Measurements from ENCODE around the gene HIBCH. TPM values are rescaled to one million over a fixed set of nuclear protein-coding genes. Genes with fewer than 3 reads are reported as not detected.

HIBCH gene
- total and polyA plus RNA-seq, 9 of the 15 experiments (the other 6 are each of a cell fraction or from before 2014, with no cell fraction given) = 17.0 to 65.4 (median 28.3) TPM

DNA sequence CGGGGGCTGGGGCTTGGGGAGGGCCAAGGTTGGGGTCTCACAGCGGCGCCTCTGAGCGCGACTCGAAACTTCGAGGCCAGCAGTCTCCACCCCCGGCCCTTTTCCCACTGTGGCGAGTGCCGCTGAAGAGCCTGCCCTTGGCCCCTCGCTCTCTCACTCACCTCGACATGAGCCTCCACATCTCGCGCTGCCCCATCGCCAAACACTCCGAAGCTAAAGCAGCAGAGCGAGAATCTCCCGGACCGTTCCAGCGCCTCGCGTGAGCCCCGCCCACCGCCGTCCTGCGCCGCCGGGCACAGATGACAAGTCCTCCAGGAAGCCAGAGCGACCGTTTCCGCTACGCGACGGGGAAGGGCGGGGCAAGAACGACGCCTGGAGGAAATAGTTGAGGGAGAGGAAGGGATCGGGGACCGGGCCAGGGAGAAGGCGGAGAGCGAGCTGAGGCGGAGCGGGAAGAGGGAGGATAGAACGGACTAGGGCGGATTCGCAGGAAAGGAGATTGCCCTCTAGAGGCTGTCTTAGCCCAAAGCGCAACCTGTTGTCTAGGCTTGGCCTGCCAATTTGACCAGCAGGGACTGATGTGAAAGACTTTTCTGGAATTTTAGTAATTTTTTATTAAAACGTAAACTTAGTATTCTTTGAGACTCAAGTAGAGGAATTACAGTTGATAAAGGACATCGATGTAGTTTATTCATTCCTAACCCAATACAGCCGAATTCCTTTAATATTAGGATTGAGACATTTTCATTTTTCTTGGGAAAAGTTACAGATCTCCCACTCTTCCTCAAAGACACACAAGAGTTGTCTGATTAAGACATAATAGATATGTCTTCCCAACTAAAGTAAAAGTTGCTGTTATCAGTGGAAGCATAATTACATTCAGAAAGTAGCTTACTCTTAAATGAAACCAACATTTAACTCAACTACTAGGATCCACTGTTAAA lies at the start of gene HIBCH (continued):
- TF ChIP-seq ETV5 (CRISPR knock-in tag; IDR thresholded peaks at IDR 0.05; ENCODE audit: low read depth) (peak; percentile 80), ZNF444 (CRISPR knock-in tag; IDR thresholded peaks at IDR 0.05) (no peak), DIDO1 (tag; IDR thresholded peaks at IDR 0.05; ENCODE audit: low read depth) (no peak), NFRKB (IDR thresholded peaks at IDR 0.05; ENCODE audit: low read depth) (0 out of 2 replicates have a peak, but pooled peaks have one; percentile 70), KLF10 (CRISPR knock-in tag; IDR thresholded peaks at IDR 0.05) (no peak), SREBF2 (CRISPR knock-in tag; IDR thresholded peaks at IDR 0.05) (no peak), ESRRA (IDR thresholded peaks at IDR 0.05; ENCODE audit: borderline replicate concordance, low read depth) (0 out of 2 replicates have a peak, but pooled peaks have one; percentile 29), ASH1L (IDR thresholded peaks at IDR 0.05; ENCODE audit: borderline replicate concordance, low read depth, partially characterized antibody) (no peak)
- TF ChIP-seq, protein P1, sequence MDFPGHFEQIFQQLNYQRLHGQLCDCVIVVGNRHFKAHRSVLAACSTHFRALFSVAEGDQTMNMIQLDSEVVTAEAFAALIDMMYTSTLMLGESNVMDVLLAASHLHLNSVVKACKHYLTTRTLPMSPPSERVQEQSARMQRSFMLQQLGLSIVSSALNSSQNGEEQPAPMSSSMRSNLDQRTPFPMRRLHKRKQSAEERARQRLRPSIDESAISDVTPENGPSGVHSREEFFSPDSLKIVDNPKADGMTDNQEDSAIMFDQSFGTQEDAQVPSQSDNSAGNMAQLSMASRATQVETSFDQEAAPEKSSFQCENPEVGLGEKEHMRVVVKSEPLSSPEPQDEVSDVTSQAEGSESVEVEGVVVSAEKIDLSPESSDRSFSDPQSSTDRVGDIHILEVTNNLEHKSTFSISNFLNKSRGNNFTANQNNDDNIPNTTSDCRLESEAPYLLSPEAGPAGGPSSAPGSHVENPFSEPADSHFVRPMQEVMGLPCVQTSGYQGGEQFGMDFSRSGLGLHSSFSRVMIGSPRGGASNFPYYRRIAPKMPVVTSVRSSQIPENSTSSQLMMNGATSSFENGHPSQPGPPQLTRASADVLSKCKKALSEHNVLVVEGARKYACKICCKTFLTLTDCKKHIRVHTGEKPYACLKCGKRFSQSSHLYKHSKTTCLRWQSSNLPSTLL (IDR thresholded peaks at IDR 0.05) = no peak
- TF ChIP-seq, protein P2, sequence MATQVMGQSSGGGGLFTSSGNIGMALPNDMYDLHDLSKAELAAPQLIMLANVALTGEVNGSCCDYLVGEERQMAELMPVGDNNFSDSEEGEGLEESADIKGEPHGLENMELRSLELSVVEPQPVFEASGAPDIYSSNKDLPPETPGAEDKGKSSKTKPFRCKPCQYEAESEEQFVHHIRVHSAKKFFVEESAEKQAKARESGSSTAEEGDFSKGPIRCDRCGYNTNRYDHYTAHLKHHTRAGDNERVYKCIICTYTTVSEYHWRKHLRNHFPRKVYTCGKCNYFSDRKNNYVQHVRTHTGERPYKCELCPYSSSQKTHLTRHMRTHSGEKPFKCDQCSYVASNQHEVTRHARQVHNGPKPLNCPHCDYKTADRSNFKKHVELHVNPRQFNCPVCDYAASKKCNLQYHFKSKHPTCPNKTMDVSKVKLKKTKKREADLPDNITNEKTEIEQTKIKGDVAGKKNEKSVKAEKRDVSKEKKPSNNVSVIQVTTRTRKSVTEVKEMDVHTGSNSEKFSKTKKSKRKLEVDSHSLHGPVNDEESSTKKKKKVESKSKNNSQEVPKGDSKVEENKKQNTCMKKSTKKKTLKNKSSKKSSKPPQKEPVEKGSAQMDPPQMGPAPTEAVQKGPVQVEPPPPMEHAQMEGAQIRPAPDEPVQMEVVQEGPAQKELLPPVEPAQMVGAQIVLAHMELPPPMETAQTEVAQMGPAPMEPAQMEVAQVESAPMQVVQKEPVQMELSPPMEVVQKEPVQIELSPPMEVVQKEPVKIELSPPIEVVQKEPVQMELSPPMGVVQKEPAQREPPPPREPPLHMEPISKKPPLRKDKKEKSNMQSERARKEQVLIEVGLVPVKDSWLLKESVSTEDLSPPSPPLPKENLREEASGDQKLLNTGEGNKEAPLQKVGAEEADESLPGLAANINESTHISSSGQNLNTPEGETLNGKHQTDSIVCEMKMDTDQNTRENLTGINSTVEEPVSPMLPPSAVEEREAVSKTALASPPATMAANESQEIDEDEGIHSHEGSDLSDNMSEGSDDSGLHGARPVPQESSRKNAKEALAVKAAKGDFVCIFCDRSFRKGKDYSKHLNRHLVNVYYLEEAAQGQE (IDR thresholded peaks at IDR 0.05; ENCODE audit: borderline replicate concordance) = peak; percentile 73
- TF ChIP-seq, protein P2 (CRISPR knock-in tag; IDR thresholded peaks at IDR 0.05; ENCODE audit: low read depth) = no peak
- TF ChIP-seq, protein P3, sequence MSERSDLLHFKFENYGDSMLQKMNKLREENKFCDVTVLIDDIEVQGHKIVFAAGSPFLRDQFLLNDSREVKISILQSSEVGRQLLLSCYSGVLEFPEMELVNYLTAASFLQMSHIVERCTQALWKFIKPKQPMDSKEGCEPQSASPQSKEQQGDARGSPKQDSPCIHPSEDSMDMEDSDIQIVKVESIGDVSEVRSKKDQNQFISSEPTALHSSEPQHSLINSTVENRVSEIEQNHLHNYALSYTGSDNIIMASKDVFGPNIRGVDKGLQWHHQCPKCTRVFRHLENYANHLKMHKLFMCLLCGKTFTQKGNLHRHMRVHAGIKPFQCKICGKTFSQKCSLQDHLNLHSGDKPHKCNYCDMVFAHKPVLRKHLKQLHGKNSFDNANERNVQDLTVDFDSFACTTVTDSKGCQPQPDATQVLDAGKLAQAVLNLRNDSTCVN (CRISPR knock-in tag; IDR thresholded peaks at IDR 0.05) = no peak
- TF ChIP-seq, protein P4, sequence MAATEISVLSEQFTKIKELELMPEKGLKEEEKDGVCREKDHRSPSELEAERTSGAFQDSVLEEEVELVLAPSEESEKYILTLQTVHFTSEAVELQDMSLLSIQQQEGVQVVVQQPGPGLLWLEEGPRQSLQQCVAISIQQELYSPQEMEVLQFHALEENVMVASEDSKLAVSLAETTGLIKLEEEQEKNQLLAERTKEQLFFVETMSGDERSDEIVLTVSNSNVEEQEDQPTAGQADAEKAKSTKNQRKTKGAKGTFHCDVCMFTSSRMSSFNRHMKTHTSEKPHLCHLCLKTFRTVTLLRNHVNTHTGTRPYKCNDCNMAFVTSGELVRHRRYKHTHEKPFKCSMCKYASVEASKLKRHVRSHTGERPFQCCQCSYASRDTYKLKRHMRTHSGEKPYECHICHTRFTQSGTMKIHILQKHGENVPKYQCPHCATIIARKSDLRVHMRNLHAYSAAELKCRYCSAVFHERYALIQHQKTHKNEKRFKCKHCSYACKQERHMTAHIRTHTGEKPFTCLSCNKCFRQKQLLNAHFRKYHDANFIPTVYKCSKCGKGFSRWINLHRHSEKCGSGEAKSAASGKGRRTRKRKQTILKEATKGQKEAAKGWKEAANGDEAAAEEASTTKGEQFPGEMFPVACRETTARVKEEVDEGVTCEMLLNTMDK (IDR thresholded peaks at IDR 0.05; ENCODE audit: borderline replicate concordance, insufficient read depth, low read depth, low read length, poor library complexity, severe bottlenecking) = peak; percentile 59

All from K562 (cell line).